Prostate gland (tissue), 2 donors: Measurements from ENCODE around the gene CALB2. TPM values are rescaled to one million over a fixed set of nuclear protein-coding genes. Genes with fewer than 3 reads are reported as not detected.

Experiments used
- DNase-seq: peaks from one replicate; pipeline ENCODE4 v3.0.0-alpha.2; 2019; ENCODE audit warnings: low spot score
- H3K27ac ChIP-seq, 2 donors: fragments of 200-600 bp; sonication (generic); 2 replicates each; pipeline ENCODE4 v1.5.1; 2017 to 2019
- H3K27me3 ChIP-seq: fragments of 200-600 bp; sonication (generic); replicated peaks from 2 replicates; pipeline ENCODE4 v1.5.1; 2019; ENCODE audit not compliant: insufficient read depth
- H3K36me3 ChIP-seq, 2 donors: fragments of 200-600 bp; sonication (generic); 1 replicate in 1 of 2; 2 replicates in 1 of 2; pipeline versions ENCODE4 v1.5.1 to v1.8.1; 2017 to 2019
- H3K4me1 ChIP-seq: fragments of 200-600 bp; sonication (generic); replicated peaks from 2 replicates; pipeline ENCODE4 v1.5.1; 2019
- H3K4me3 ChIP-seq, 2 donors: fragments of 200-600 bp; sonication (generic); 2 replicates each; pipeline ENCODE4 v1.5.1; 2017 to 2019
- H3K9me3 ChIP-seq: fragments of 200-600 bp; sonication (generic); 2 replicates; pipeline ENCODE4 v1.5.1; 2017
- CTCF ChIP-seq, 4 experiments: fragments of 200-600 bp in 2 of 4; fragments of 450-650 bp in 2 of 4; sonication (generic) in 2 of 4; IDR thresholded peaks; 1 replicate in 3 of 4; 2 replicates in 1 of 4; pipeline ENCODE4 v1.5.1; 2016 to 2019; ENCODE audit warnings: antibody characterized with exemption in 4 of 4, mild to moderate bottlenecking in 2 of 4, moderate library complexity in 2 of 4
- POLR2A ChIP-seq: fragments of 450-650 bp; IDR thresholded peaks from one replicate; pipeline ENCODE4 v1.6.1; 2016; ENCODE audit warnings: antibody characterized with exemption, mild to moderate bottlenecking
- POLR2AphosphoS5 ChIP-seq: sonication (generic); formaldehyde crosslinking; IDR thresholded peaks from one replicate; pipeline ENCODE4 v1.6.1; 2017; ENCODE audit warnings: antibody characterized with exemption
- WGBS: methylation state at CpG from one replicate; pipeline ENCODE4 v1.1.5; 2018; 5-methylcytosine and 5-hydroxymethylcytosine counted together
- intact Hi-C: fragments of 100-400 bp; cut with DNase I; formaldehyde crosslinking; loops from one replicate; pipeline ENCODE4 v1.14.2; 2022
- total RNA-seq, 2 donors: library from RNA; depleted of rRNA; stranded (reverse); fragments of >200 nt; gene quantifications; one replicate each; pipeline ENCODE4 v1.1.0, GENCODE V29; 2016

CALB2 gene
- total RNA-seq, 2 donors from 2014 or later = 2.4 to 6.9 TPM

DNA sequence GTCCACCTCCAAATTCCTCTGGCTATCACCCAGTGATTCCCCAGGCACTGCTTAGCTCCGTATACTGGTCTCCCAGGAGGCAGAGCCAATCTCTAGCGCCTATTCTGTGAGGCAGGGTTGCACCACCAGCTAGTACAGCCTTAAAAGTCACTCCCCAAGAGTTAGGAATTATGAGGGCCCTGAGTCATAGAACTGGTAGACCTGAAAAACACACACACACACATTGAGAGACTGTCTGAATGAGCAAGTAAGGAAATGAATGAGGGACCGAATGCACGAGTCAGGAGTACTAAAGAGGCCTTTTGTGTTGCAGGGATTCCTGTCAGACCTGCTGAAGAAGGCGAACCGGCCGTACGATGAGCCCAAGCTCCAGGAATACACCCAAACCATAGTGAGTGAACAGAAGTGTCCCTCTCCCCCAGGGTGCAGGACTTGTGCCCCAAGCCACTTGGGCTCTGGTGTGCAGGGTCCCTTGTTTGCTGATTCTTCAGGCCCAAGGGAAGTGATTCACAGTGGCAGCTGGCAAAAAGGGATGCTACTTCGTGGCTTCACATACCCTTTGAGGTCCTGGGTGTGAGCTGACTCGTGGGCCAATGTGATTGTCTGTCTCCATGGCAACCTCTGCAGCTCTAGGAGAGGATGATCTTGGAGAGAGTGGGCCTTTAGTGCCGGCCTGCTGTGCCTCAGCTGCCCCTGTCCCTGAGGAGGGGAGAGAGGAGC, 24.7 kb downstream of the CALB2 start:
- no peaks in the 10 kb centered on the region for H3K27me3 ChIP-seq
- no peaks in the 10 kb centered on the region for H3K9me3 ChIP-seq
- H3K4me1 ChIP-seq = no peaks in the 10 kb centered on the region
- TF ChIP-seq CTCF (IDR thresholded peaks at IDR 0.05) (no peak), POLR2A (no peak), POLR2AphosphoS5 (no peak)
- no peak for DNase-seq
- intact Hi-C loops = no loop called here
- 47% methylated on average over 11 of the region's 11 CpGs for WGBS
- H3K4me3 ChIP-seq = no peak overlapping the region
- no peaks in the 10 kb centered on the region for H3K36me3 ChIP-seq
- H3K27ac ChIP-seq = no peak overlapping the region

DNA sequence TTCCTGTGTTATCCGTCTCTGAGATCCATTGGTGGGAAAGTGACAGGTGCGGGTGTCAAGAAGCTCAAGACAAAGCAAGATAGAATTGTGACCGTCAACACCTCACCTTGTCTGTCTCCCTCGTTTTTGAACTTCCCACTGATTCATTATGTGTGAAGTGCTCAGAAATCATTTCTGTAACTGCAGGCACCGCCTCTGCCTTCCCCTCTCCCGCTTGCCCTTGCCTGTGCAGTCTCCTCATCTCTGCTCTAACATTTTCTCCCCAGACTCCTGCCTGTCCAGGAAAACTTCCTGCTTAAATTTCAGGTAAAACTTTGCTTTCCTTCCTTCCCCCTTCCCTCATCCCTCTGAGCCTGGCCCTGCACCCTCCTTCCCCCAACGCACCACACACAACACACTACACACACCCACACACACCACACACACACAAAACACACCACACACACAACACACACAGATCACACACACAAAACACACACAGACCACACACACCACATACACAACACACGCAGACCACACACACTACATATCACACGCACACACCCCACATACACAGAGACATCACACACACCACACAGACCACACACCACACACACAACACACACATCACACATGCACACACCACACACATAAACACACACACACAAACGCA, 25.7 kb downstream of the CALB2 start:
- no peak overlapping the region for H3K27ac ChIP-seq
- no peak overlapping the region for H3K4me3 ChIP-seq
- TF ChIP-seq CTCF (IDR thresholded peaks at IDR 0.05) = no peak
- no peak for TF ChIP-seq POLR2AphosphoS5
- no peak for TF ChIP-seq POLR2A
- H3K9me3 ChIP-seq = no peaks in the 10 kb centered on the region
- WGBS = 66% methylated on average over 10 of the region's 10 CpGs
- no peaks in the 10 kb centered on the region for H3K27me3 ChIP-seq
- H3K4me1 ChIP-seq = no peaks in the 10 kb centered on the region
- intact Hi-C loops = no loop called here
- no peak for DNase-seq
- H3K36me3 ChIP-seq = no peaks in the 10 kb centered on the region

DNA sequence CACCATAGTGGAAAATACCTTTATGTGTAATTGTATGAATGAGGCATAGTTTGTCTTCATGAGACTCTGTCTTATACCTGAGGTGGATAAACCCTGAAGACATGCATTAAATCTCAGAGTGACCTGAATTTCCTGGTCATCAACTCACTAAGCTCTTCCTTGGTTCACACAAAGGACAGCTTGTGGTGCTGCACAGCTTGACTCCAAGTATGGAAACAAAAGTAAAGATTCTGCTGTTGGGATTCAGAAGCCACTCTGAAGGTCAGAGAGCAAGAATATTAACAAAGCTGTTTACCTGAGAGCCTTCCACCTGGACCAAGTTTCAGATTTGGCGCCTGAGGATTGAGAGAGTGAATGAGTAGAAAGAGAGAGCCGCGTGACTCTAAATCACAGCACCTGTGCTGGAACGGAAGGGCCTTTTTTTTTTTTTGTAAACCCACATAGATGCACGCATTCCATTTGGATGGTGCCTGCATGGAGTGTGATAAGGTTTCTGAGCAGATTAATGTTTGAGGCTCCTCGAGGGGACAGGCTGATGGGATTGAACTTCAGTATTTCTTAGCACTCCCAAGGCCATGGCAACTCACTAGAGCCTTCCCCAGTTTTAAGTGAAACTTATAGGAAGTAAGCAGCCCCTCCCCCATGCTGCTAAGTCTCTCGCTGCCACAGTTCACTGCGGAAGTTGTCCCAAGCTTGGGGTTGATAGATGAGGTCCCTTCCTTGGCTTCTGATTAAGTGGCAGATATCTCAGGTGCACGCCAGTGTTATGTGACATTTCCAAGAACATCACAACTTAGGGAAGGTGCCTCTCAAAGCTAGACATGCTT, 28.7 kb downstream of the CALB2 start:
- Histone ChIP-seq H3K36me3 (no peaks in the 10 kb centered on the region), H3K4me1 (no peaks in the 10 kb centered on the region), H3K27ac (no peak overlapping the region), H3K9me3 (no peaks in the 10 kb centered on the region), H3K4me3 (no peak overlapping the region), H3K27me3 (no peaks in the 10 kb centered on the region)
- WGBS = 26% methylated on average over 9 of the region's 9 CpGs
- intact Hi-C loops = no loop called here
- TF ChIP-seq POLR2AphosphoS5 = no peak
- no peak for TF ChIP-seq CTCF (IDR thresholded peaks at IDR 0.05)
- no peak for TF ChIP-seq POLR2A
- no peak for DNase-seq

GRCh38 chr16:71389330-71389729, 30.8 kb downstream of the CALB2 start:
- 71% methylated on average over 7 of the region's 7 CpGs for WGBS

More at GRCh38 chr16:71389330-71389729, 30.8 kb downstream of the CALB2 start:
- Histone ChIP-seq H3K27me3 (no peaks in the 10 kb centered on the region), H3K36me3 (no peaks in the 10 kb centered on the region), H3K4me1 (no peaks in the 10 kb centered on the region), H3K9me3 (no peaks in the 10 kb centered on the region), H3K4me3 (no peak overlapping the region), H3K27ac (no peak overlapping the region)
- no peak for DNase-seq
- intact Hi-C loops = no loop called here
- TF ChIP-seq CTCF (IDR thresholded peaks at IDR 0.05) (no peak), POLR2AphosphoS5 (no peak), POLR2A (no peak)
